SU-DHL-6 (cell line): ENCODE measurements around the gene MIB2.
A peak's percentile ranks its signal among the peaks of the same experiment; 100 is the strongest.
"Not testable (repeated sequence)": the region's sequence is repeated elsewhere in the genome, so short reads cannot be mapped to it uniquely, and the experiment has no call there.

ENCODE experiments used
- H2AFZ ChIP-seq: fragments of 200-600 bp; sonication (generic); 2 replicates; pipeline ENCODE4 v1.6.1; 2014; ENCODE audit warnings: low read depth, mild to moderate bottlenecking, moderate library complexity, mixed read lengths, antibody characterized with exemption, low read length; ENCODE audit not compliant: severe bottlenecking
- H3F3A ChIP-seq: fragments of 200-600 bp; shearing (Covaris generic); 2 replicates; pipeline ENCODE4 v1.6.0; 2016; ENCODE audit warnings: antibody characterized with exemption, mild to moderate bottlenecking; ENCODE audit not compliant: insufficient read depth
- H3K27ac ChIP-seq: fragments of 200-600 bp; sonication (generic); 2 replicates; pipeline ENCODE4 v1.5.1; 2016; ENCODE audit warnings: low read depth, mild to moderate bottlenecking, low read length, moderate library complexity, mixed read lengths
- H3K27me3 ChIP-seq: fragments of 200-600 bp; sonication (generic), shearing (Covaris generic); 2 replicates; pipeline ENCODE4 v1.6.0; 2014; ENCODE audit warnings: mild to moderate bottlenecking, low read length
- H3K36me3 ChIP-seq: fragments of 200-600 bp; sonication (generic); 2 replicates; pipeline ENCODE4 v1.6.1; 2014; ENCODE audit warnings: mild to moderate bottlenecking, low read length, mixed read lengths
- H3K4me2 ChIP-seq: fragments of 300-600, 200-600 bp; shearing (Covaris generic), sonication (generic); 2 replicates; pipeline ENCODE4 v1.6.0; 2014; ENCODE audit warnings: low read length, low read depth, mild to moderate bottlenecking; ENCODE audit not compliant: poor library complexity, severe bottlenecking
- H3K4me3 ChIP-seq: fragments of 200-600 bp; sonication (generic); 2 replicates; pipeline ENCODE4 v1.5.1; 2014; ENCODE audit warnings: antibody characterized with exemption, low read length, mild to moderate bottlenecking, mixed read lengths; ENCODE audit not compliant: insufficient read depth, poor library complexity, severe bottlenecking
- H3K79me2 ChIP-seq: fragments of 200-600 bp; sonication (generic); 2 replicates; pipeline ENCODE4 v1.6.1; 2014; ENCODE audit warnings: mild to moderate bottlenecking, low read length, moderate library complexity; ENCODE audit not compliant: insufficient read depth
- H3K9ac ChIP-seq: fragments of 200-600 bp; sonication (generic); 2 replicates; pipeline ENCODE4 v1.7.0; 2014; ENCODE audit warnings: mild to moderate bottlenecking, low read length
- H3K9me2 ChIP-seq: fragments of 200-600 bp; sonication (generic); replicated peaks from 2 replicates; pipeline ENCODE4 v1.6.1; 2014; ENCODE audit warnings: low read length; ENCODE audit not compliant: insufficient read depth
- H3K9me3 ChIP-seq: fragments of 200-600 bp; sonication (generic); 2 replicates; pipeline ENCODE4 v1.6.1; 2014; ENCODE audit warnings: low read length, mixed read lengths; ENCODE audit not compliant: insufficient read depth
- H4K20me1 ChIP-seq: fragments of 200-600 bp; sonication (generic); 2 replicates; pipeline ENCODE4 v1.6.1; 2014; ENCODE audit warnings: low read depth, mild to moderate bottlenecking, antibody characterized with exemption, low read length, moderate library complexity, mixed read lengths
- EZH2phosphoT487 ChIP-seq: fragments of 200-600 bp; sonication (generic), shearing (Covaris generic); conservative IDR thresholded peaks from 2 replicates; pipeline ENCODE4 v1.6.1; 2018; ENCODE audit warnings: mild to moderate bottlenecking, antibody characterized with exemption, low read length, moderate library complexity, mixed read lengths
- TF ChIP-seq, protein P1 (sequence below): fragments of 200-600 bp; sonication (generic); IDR thresholded peaks from one replicate; pipeline ENCODE4 v1.5.1; 2017; ENCODE audit warnings: antibody characterized with exemption, mild to moderate bottlenecking, low read length, moderate library complexity; ENCODE audit not compliant: insufficient read depth, poor library complexity, severe bottlenecking

MIB2 gene

DNA sequence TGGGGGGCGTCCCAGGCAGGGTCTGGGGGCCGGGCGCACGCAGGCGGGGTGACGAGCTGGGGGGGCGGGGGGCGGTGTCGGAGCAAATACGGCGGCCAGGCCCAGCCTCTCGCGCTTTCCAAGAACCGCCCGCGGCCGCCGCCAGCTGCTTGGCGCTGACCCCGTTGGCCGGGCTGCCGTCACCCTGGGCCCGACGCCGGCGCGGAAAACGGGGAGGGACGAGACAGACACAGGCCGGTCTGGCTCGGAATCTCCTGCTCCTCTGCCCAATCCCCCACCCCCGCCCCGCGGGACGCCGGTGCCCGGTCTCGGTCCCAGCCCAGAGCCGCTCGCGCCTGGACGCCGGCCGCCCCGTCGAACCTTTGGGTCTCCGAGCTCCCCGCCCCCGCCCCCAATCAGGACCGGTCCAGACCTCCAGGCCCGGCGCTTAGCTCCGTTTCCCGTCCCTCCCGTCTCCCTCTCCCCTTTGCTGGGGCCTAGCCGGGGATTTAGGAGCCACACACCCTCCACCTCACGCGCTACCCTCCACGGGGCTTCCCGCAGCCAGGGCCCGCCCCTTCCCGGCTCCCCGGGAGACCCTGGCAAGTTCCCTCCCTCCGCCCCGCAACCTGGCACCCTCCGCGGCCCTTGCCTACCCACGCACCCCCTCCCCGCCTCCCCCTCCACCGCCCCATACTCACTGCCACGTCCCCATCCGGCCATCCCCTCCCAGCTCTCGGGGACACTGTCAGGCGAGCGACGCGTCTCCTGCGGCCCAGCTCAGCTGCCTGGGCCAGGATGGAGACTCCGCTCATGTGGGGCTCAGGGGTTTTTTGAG is 15.9 kb downstream of the MIB2 start:
- TF ChIP-seq EZH2phosphoT487 = no peak
- TF ChIP-seq, protein P1, sequence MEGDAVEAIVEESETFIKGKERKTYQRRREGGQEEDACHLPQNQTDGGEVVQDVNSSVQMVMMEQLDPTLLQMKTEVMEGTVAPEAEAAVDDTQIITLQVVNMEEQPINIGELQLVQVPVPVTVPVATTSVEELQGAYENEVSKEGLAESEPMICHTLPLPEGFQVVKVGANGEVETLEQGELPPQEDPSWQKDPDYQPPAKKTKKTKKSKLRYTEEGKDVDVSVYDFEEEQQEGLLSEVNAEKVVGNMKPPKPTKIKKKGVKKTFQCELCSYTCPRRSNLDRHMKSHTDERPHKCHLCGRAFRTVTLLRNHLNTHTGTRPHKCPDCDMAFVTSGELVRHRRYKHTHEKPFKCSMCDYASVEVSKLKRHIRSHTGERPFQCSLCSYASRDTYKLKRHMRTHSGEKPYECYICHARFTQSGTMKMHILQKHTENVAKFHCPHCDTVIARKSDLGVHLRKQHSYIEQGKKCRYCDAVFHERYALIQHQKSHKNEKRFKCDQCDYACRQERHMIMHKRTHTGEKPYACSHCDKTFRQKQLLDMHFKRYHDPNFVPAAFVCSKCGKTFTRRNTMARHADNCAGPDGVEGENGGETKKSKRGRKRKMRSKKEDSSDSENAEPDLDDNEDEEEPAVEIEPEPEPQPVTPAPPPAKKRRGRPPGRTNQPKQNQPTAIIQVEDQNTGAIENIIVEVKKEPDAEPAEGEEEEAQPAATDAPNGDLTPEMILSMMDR = no peak
- Histone ChIP-seq H3K79me2 (no peaks in the 10 kb centered on the region), H3K36me3 (no peaks in the 10 kb centered on the region), H3K9me2 (no peaks in the 10 kb centered on the region), H3K4me3 (no peak overlapping the region), H3K27ac (no peak overlapping the region), H2AFZ (no peak overlapping the region), H3K9me3 (no peaks in the 10 kb centered on the region), H3F3A (no peaks in the 10 kb centered on the region), H3K4me2 (peak overlapping the region; percentile 79), H3K9ac (peak overlapping the region; percentile 58), H4K20me1 (no peaks in the 10 kb centered on the region), H3K27me3 (no peaks in the 10 kb centered on the region)

DNA sequence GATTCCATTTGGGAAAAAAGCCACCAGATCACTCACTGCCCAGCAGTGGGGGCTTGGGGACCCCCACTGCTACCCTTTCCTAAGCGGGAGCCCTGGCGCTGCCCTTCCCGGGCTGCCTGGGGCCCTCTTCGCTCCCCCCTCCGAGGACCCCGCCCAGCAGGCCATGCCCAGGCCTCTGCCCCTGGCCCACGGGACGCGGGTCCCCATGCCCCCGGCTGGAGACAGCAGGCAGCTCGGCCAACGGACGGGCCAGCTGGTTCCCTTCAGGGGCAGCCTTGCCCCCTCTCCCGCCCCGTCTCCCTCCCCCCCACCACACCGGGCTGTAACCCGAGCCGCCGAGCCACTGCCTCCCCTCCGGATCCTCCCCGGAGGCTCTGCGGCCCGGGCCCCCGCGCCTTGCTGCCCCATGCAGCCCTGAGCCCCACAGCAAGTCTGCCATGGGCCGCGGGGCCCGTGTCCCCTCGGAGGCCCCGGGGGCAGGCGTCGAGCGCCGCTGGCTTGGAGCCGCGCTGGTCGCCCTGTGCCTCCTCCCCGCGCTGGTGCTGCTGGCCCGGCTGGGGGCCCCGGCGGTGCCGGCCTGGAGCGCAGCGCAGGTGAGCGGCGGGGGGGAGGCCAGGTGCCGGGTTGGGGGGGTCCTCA is 16.6 kb downstream of the MIB2 start, which contains the start of gene MMP23B:
Gene MMP23B, plus strand, starts transcription at position 392 of the 639 bp plus-strand sequence. Its CDS starts 46 bp downstream, at position 438.
- Histone ChIP-seq H4K20me1 (no peaks in the 10 kb centered on the region), H3F3A (no peaks in the 10 kb centered on the region), H3K79me2 (no peaks in the 10 kb centered on the region), H3K27me3 (no peaks in the 10 kb centered on the region), H3K9me3 (no peaks in the 10 kb centered on the region), H3K9me2 (no peaks in the 10 kb centered on the region), H3K4me2 (no peak within 1 kb of the TSS), H3K4me3 (no peak within 1 kb of the TSS), H3K36me3 (no peaks in the 10 kb centered on the region), H2AFZ (no peak within 1 kb of the TSS), H3K27ac (no peak within 1 kb of the TSS), H3K9ac (no peak within 1 kb of the TSS)
- TF ChIP-seq EZH2phosphoT487 = no peak
- TF ChIP-seq, protein P1 = no peak

DNA sequence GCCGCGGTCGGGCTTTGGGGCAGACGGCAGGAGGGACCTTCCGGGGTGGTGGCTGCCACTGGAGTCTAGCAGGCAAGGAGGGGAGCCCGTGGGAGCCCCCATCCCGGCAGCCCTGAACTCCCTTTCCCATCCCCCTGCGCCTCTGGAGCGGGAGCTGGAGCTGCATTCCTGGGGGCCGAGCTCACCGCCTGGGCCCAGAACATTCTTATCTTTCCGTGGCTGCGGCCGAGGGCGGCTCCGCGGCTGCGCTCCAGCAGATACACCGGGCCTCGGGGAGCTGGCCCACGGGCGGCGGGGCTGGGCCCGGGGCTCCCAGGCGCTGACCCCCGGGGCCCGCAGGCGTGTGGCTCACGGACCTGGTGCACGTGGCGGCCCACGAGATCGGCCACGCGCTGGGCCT is 18.1 kb downstream of the MIB2 start:
- H3K36me3 ChIP-seq, H2AFZ ChIP-seq, H3F3A ChIP-seq, H3K79me2 ChIP-seq, H3K27me3 ChIP-seq, H4K20me1 ChIP-seq, H3K9me3 ChIP-seq, H3K27ac ChIP-seq, H3K4me3 ChIP-seq, H3K9me2 ChIP-seq, H3K4me2 ChIP-seq, H3K9ac ChIP-seq: not testable (repeated sequence)

DNA sequence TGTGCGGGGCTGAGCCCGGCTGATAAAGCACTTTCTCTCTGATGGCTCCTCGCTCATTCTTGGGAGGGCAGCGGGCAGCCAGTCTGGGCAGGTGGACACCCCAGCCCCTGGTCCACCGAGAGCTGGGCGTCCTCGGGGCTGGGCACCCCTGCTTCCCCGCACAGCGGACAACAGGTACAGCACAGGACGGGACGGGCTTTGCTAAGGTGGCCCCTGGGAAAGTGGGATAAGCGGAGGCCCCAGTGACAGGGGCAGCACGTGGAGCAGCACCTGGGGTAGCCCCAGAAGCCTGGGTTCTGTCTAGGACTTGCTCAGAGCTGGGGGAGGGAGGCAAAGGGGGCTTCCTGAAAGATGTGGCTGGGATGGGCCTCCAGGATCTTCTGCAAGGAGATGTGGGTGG is 19.3 kb downstream of the MIB2 start:
- not testable (repeated sequence) for H3K27ac ChIP-seq, H3K4me3 ChIP-seq, H3K9me3 ChIP-seq, H3K4me2 ChIP-seq, H3K79me2 ChIP-seq, H3K36me3 ChIP-seq, H4K20me1 ChIP-seq, H3K9ac ChIP-seq, H3K9me2 ChIP-seq, H3K27me3 ChIP-seq, H2AFZ ChIP-seq, H3F3A ChIP-seq

DNA sequence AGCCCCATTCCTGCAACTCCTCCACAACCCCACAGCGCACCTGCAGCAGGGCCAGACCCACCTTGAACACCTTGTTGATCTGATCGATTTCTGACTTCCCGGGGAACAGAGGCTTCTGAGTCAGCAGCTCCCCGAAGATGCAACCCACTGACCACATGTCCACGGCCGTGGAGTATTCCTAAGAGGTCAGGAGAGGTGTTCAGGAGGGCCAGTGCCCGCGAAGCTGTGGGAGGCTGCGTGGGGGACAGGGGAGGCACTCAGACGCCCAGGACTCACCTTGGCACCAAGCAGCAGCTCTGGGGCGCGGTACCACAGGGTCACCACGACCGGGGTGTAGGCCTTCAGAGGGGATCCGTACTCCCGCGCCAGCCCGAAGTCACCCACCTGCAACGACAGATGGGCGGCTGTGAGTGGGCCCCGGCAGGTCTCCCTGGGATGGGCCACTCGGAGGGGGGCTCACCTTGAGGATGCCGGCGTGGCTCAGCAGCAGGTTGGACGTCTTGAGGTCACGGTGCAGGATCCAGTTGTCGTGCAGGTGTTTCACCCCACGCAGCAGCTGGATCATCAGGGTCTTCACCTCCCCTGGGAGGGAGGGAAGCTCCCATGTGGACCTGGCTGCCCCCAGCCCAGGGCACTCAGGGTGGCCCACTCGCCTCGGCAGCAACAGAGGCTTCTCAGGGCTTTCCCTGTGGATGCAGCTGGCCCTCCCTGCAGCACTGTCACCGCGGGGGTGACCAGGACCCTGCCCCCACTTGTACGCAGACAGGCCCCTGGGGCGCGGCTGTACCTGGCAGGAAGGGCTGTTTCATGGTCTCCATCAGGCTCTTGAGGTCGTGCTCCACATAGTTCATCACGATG is 21.6 kb downstream of the MIB2 start:
- not testable (repeated sequence) for H3K9ac ChIP-seq, H3K9me3 ChIP-seq, H4K20me1 ChIP-seq, H2AFZ ChIP-seq, H3K36me3 ChIP-seq, H3K9me2 ChIP-seq, H3K4me2 ChIP-seq, H3K27ac ChIP-seq, H3K4me3 ChIP-seq, H3F3A ChIP-seq, H3K27me3 ChIP-seq, H3K79me2 ChIP-seq

DNA sequence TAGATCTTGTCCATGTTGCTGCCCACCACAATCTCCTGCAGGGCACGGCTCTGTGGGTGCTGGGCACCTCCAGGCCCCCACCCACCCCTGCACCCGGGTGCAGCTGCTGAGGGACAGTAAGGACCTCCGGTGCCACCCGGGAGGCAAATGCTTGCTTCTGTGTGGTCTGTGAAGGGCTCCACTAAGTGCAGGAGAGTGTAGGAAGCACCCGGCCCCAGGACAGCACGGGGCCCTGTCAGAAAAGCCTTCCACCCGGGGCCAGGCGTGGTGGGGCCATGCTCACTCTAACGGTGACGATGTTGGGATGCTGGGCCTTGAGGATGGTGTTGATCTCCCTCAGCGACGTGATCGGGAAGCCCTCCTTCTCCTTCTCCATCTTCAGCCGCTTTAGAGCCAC is 22.2 kb downstream of the MIB2 start:
- H3K4me3 ChIP-seq, H3K9ac ChIP-seq, H3K9me2 ChIP-seq, H3K27ac ChIP-seq, H3F3A ChIP-seq, H4K20me1 ChIP-seq, H3K4me2 ChIP-seq, H3K36me3 ChIP-seq, H3K79me2 ChIP-seq, H2AFZ ChIP-seq, H3K27me3 ChIP-seq, H3K9me3 ChIP-seq: not testable (repeated sequence)
